ENCODE results near the gene MAG. TPM values are rescaled to one million over a fixed set of nuclear protein-coding genes. Genes with fewer than 3 reads are reported as not detected.

The MAG gene
- total RNA-seq, 1 experiment from 2014 or later: not detected

GRCh38 chr19:35264268-35265125 is 27.5 kb upstream of the MAG start:
- no peak for DNase-seq (ENCODE audit: low spot score)

GRCh38 chr19:35265126-35265899 is 26.6 kb upstream of the MAG start:
- no peak for DNase-seq (ENCODE audit: low spot score)

- no peak for DNase-seq (ENCODE audit: low spot score)
Measured at GRCh38 chr19:35265900-35266519, 26.0 kb upstream of the MAG start.

- no peak for DNase-seq (ENCODE audit: low spot score)
Measured at GRCh38 chr19:35266520-35267352, 25.2 kb upstream of the MAG start.

GRCh38 chr19:35267353-35267817 is 24.6 kb upstream of the MAG start:
- DNase-seq (ENCODE audit: low spot score): no peak

GRCh38 chr19:35267818-35268535 is 24.0 kb upstream of the MAG start:
- DNase-seq (ENCODE audit: low spot score): peak; percentile 20

- DNase-seq (ENCODE audit: low spot score): peak; percentile 46
Measured at GRCh38 chr19:35268536-35269437, 23.2 kb upstream of the MAG start, which contains the start of gene USF2. USF2 (plus strand) TSS chr19:35268962; CDS start chr19:35269102, 140 bp downstream.

GRCh38 chr19:35269438-35270117 is 22.4 kb upstream of the MAG start:
- peak; percentile 57 for DNase-seq (ENCODE audit: low spot score)

- no peak for DNase-seq (ENCODE audit: low spot score)
Measured at GRCh38 chr19:35270381-35270811, 21.6 kb upstream of the MAG start.

- no peak for DNase-seq (ENCODE audit: low spot score)
Measured at GRCh38 chr19:35271546-35271945, 20.4 kb upstream of the MAG start.

GRCh38 chr19:35272122-35272719 is 19.7 kb upstream of the MAG start:
- no peak for DNase-seq (ENCODE audit: low spot score)

GRCh38 chr19:35272954-35273649 is 18.9 kb upstream of the MAG start:
- no peak for DNase-seq (ENCODE audit: low spot score)

- no peak for DNase-seq (ENCODE audit: low spot score)
Measured at GRCh38 chr19:35273686-35274259, 18.2 kb upstream of the MAG start.

GRCh38 chr19:35274323-35274722 is 17.6 kb upstream of the MAG start:
- DNase-seq (ENCODE audit: low spot score): no peak

GRCh38 chr19:35276706-35277281 is 15.2 kb upstream of the MAG start:
- no peak for DNase-seq (ENCODE audit: low spot score)

GRCh38 chr19:35278578-35279284 is 13.2 kb upstream of the MAG start:
- no peak for DNase-seq (ENCODE audit: low spot score)

- DNase-seq (ENCODE audit: low spot score): no peak
Measured at GRCh38 chr19:35279374-35279773, 12.6 kb upstream of the MAG start.
